Measurements from ENCODE around the gene DMD.

DMD gene

DNA sequence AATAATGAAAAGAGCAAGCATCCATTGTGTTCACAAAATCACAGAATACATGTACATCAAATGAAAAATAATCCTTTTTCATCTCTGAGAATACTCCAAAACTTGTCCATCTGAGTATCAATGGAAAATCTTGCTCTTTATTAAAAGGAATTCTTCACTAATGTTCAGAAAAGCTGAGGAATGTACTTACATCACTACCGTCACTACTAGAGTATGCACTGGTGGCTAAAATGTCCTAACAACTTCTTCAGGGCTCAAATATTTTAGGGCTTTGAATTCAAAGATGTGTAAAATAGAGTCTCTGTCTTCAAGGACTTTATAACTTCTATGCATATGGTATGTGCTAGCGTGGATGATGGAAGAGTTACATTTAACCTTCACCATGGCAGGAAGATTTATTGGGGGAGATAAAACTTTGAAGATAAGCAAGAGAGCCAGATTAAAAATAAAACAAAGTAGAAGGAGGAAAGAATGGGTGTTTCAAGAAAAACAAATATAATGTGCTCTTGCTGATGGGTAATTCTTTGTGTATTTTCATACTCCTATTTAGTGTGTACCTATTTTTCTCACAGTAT lies 55.1 kb downstream of the DMD start:
- TF ChIP-seq, protein P1, sequence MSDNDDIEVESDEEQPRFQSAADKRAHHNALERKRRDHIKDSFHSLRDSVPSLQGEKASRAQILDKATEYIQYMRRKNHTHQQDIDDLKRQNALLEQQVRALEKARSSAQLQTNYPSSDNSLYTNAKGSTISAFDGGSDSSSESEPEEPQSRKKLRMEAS (IDR thresholded peaks at IDR 0.05; ENCODE audit: low read depth, low read length), result no peak
- no peak for TF ChIP-seq CTCF (IDR thresholded peaks at IDR 0.05; ENCODE audit: low read depth, low read length)
- TF ChIP-seq POLR2A (IDR thresholded peaks at IDR 0.05; ENCODE audit: extremely low read depth, insufficient read length), result no peak
- no peak for TF ChIP-seq MYC (IDR thresholded peaks at IDR 0.05; ENCODE audit: low read depth, low read length)
- no peak overlapping the region for H3K4me3 ChIP-seq (ENCODE audit: low read depth, low read length)
- DNase-seq (ENCODE audit: low read depth), result no peak

DNA sequence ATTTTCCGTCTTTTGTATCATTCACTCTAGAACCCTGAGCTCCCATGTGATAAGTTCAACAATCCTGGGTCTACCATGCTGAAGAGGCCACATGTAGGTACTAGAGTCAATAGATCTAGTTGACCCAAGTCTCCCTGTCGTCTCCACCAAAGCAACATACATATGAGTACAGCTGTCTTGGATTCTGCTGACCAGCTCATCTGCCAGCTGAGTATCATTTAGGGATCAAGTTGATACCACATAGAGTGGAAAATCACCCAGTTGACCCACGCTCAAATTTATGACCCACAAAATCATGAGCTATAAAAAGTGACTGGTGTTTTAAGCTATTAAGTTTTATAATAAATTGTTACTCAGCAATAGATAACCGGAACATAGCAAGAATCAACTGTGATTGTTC lies 61.8 kb downstream of the DMD start:
- no peak overlapping the region for H3K4me3 ChIP-seq (ENCODE audit: low read depth, low read length)
- TF ChIP-seq POLR2A (IDR thresholded peaks at IDR 0.05; ENCODE audit: extremely low read depth, insufficient read length) (no peak), MYC (IDR thresholded peaks at IDR 0.05; ENCODE audit: low read depth, low read length) (no peak), CTCF (IDR thresholded peaks at IDR 0.05; ENCODE audit: low read depth, low read length) (no peak)
- TF ChIP-seq, protein P1 (IDR thresholded peaks at IDR 0.05; ENCODE audit: low read depth, low read length), result no peak
- no peak for DNase-seq (ENCODE audit: low read depth)

GRCh38 chrX:33149085-33149484 lies 62.3 kb downstream of the DMD start:
- H3K4me3 ChIP-seq (ENCODE audit: low read depth, low read length), result no peak overlapping the region
- TF ChIP-seq MYC (IDR thresholded peaks at IDR 0.05; ENCODE audit: low read depth, low read length) (no peak), CTCF (IDR thresholded peaks at IDR 0.05; ENCODE audit: low read depth, low read length) (no peak), POLR2A (IDR thresholded peaks at IDR 0.05; ENCODE audit: extremely low read depth, insufficient read length) (no peak)
- TF ChIP-seq, protein P1 (IDR thresholded peaks at IDR 0.05; ENCODE audit: low read depth, low read length), result no peak
- no peak for DNase-seq (ENCODE audit: low read depth)

DNA sequence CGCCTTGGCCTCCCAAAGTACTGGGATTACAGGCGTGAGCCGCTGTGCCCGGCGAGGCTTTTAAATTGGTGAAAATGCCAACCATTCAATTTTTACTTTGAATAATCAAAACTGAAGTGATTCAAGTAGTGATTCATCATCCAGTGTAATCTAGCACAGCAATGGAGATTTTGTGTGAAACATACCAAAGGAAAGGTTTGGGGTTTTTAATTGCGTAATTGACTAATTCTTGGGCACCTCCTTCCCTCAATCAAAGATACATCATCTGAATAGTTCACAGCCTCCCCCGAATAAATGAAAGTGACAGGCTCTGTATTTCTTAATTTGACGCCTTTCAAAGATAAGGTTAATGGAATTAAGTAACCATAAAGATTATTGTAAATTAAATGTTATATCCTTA lies 69.0 kb downstream of the DMD start:
- no peak for TF ChIP-seq CTCF (IDR thresholded peaks at IDR 0.05; ENCODE audit: low read depth, low read length)
- no peak for TF ChIP-seq MYC (IDR thresholded peaks at IDR 0.05; ENCODE audit: low read depth, low read length)
- TF ChIP-seq, protein P1 (IDR thresholded peaks at IDR 0.05; ENCODE audit: low read depth, low read length), result no peak
- no peak for TF ChIP-seq POLR2A (IDR thresholded peaks at IDR 0.05; ENCODE audit: extremely low read depth, insufficient read length)
- no peak overlapping the region for H3K4me3 ChIP-seq (ENCODE audit: low read depth, low read length)
- DNase-seq (ENCODE audit: low read depth), result no peak

DNA sequence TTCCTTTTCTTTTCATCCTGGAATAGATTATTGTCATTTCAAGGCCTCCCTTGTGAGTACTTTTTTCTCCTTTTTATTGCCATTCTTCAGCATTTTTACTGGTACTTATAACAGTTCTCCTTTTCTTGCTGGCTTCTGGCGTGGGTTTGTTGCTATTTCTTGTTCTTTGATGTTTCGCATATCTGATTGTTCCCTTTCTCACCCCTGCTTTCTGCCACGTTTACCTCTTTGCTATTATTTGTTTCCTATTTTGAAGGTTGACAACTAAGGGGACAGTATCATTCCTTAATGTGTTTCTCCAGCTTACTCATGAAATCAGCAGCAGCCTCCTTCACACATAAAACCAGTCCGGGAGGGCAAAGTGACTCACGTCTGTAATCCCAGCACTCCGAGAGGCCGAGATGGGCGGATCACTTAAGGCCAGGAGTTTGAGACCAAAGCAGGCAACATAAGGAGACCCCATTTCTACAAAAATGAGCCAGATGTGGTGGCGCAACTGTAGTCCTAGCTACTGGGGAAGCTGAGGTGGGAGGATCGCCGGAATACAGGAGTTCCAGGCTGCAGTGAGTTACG lies 72.6 kb downstream of the DMD start:
- H3K4me3 ChIP-seq (ENCODE audit: low read depth, low read length), result no peak overlapping the region
- no peak for DNase-seq (ENCODE audit: low read depth)
- TF ChIP-seq, protein P1 (IDR thresholded peaks at IDR 0.05; ENCODE audit: low read depth, low read length), result no peak
- TF ChIP-seq MYC (IDR thresholded peaks at IDR 0.05; ENCODE audit: low read depth, low read length), result no peak
- TF ChIP-seq CTCF (IDR thresholded peaks at IDR 0.05; ENCODE audit: low read depth, low read length), result no peak
- TF ChIP-seq POLR2A (IDR thresholded peaks at IDR 0.05; ENCODE audit: extremely low read depth, insufficient read length), result no peak

Data from NB4 (cell line).